Fibroblast of lung (primary cell): ENCODE measurements around the gene PPP1R7. TPM values are rescaled to one million over a fixed set of nuclear protein-coding genes. Genes with fewer than 3 reads are reported as not detected.
A peak's percentile ranks its signal among the peaks of the same experiment; 100 is the strongest.

Experiments used
- DNase-seq, 2 donors: peaks; one replicate each; pipeline versions ENCODE4 v3.0.0 to v3.0.0-alpha.2; 2010; ENCODE audit warnings: low read depth in 2 of 2
- H2AFZ ChIP-seq: 2 replicates; pipeline ENCODE4 v1.5.1; 2012; ENCODE audit warnings: low read length, control low read depth, inconsistent platforms
- H3K27ac ChIP-seq: 2 replicates; pipeline ENCODE4 v1.5.1; 2011; ENCODE audit warnings: low read length, control low read depth; ENCODE audit not compliant: insufficient read depth
- H3K27me3 ChIP-seq: 2 replicates; pipeline ENCODE4 v1.5.1; 2011; ENCODE audit warnings: mild to moderate bottlenecking, low read length; ENCODE audit not compliant: control insufficient read depth, insufficient read depth
- H3K36me3 ChIP-seq: 2 replicates; pipeline ENCODE4 v1.5.1; 2011; ENCODE audit warnings: low read length; ENCODE audit not compliant: control insufficient read depth, insufficient read depth
- H3K4me1 ChIP-seq: 2 replicates; pipeline ENCODE4 v1.5.1; 2011; ENCODE audit warnings: low read length; ENCODE audit not compliant: control insufficient read depth, insufficient read depth; ENCODE audit errors: extremely low read depth
- H3K4me2 ChIP-seq: 2 replicates; pipeline ENCODE4 v1.5.1; 2011; ENCODE audit warnings: low read length, control low read depth; ENCODE audit not compliant: insufficient read depth; ENCODE audit errors: extremely low read depth
- H3K4me3 ChIP-seq, 4 experiments: fragments of 200-600 bp in 1 of 4; sonication (generic) in 1 of 4; replicated peaks in 1 of 4; 2 replicates each; pipeline ENCODE4 v1.5.1; 2011 to 2016; ENCODE audit warnings: low read length in 4 of 4, low read depth in 3 of 4, mild to moderate bottlenecking in 3 of 4, control low read depth in 2 of 4, inconsistent platforms in 1 of 4, mixed read lengths in 1 of 4; ENCODE audit not compliant: insufficient read depth in 1 of 4; ENCODE audit errors: control extremely low read depth in 1 of 4
- H3K79me2 ChIP-seq: 2 replicates; pipeline ENCODE4 v1.5.1; 2012; ENCODE audit warnings: mild to moderate bottlenecking, low read length, inconsistent platforms; ENCODE audit not compliant: control insufficient read depth, insufficient read depth
- H3K9ac ChIP-seq: 2 replicates; pipeline ENCODE4 v1.5.1; 2011; ENCODE audit warnings: mild to moderate bottlenecking, low read length, control low read depth; ENCODE audit not compliant: insufficient read depth
- H3K9me3 ChIP-seq: 2 replicates; pipeline ENCODE4 v1.5.1; 2012; ENCODE audit warnings: low read depth, low read length; ENCODE audit not compliant: control insufficient read depth, insufficient read depth
- H4K20me1 ChIP-seq: 2 replicates; pipeline ENCODE4 v1.5.1; 2011; ENCODE audit warnings: low read length; ENCODE audit not compliant: control insufficient read depth, insufficient read depth; ENCODE audit errors: extremely low read depth
- CTCF ChIP-seq, 2 donors: IDR thresholded peaks in 1 of 2; conservative IDR thresholded peaks in 1 of 2; 1 replicate in 1 of 2; 2 replicates in 1 of 2; pipeline ENCODE4 v1.5.1; 2011 to 2012; ENCODE audit warnings: low read length in 2 of 2, control low read depth in 1 of 2, inconsistent platforms in 1 of 2, low read depth in 1 of 2, mild to moderate bottlenecking in 1 of 2
- EZH2 ChIP-seq: IDR thresholded peaks from 2 replicates; pipeline ENCODE4 v1.5.1; 2012; ENCODE audit warnings: low read length, control low read depth, mild to moderate bottlenecking; ENCODE audit errors: missing control alignments
- polyA plus RNA-seq, 2 donors: library from polyadenylated mRNA; depleted of rRNA in 1 of 2; stranded (reverse) in 1 of 2; unstranded in 1 of 2; fragments of >200 nt; gene quantifications; 2 replicates each; pipeline ENCODE4 v1.2.1, GENCODE V29; 2011 to 2012; ENCODE audit warnings: missing spikeins in 1 of 2
- total RNA-seq: library from RNA; depleted of rRNA; stranded (reverse); fragments of >200 nt; gene quantifications from 2 replicates; pipeline ENCODE4 v1.2.1, GENCODE V29; 2014

Gene PPP1R7
- total and polyA plus RNA-seq, 2 donors (not counting 1 experiment from before 2014, with no cell fraction given), result 70.7 to 141 TPM

- no peak overlapping the region for H2AFZ ChIP-seq
- H3K79me2 ChIP-seq, result no peaks in the 10 kb centered on the region
- no peak overlapping the region for H3K4me3 ChIP-seq
- no peaks in the 10 kb centered on the region for H3K27me3 ChIP-seq
- H3K4me1 ChIP-seq, result no peaks in the 10 kb centered on the region
- TF ChIP-seq EZH2 (no peak), CTCF (conservative IDR thresholded peaks at IDR 0.05 in 1 of 2, IDR thresholded peaks at IDR 0.05 in 1 of 2; ENCODE audit: low read depth in 1 of 2, low read length in 2 of 2) (no peak)
- H3K27ac ChIP-seq, result no peak overlapping the region
- no peak for DNase-seq
- peaks cover 3% of the 10 kb centered on the region for H3K36me3 ChIP-seq
- no peaks in the 10 kb centered on the region for H4K20me1 ChIP-seq
- no peak overlapping the region for H3K4me2 ChIP-seq
- H3K9me3 ChIP-seq, result no peaks in the 10 kb centered on the region
- no peak overlapping the region for H3K9ac ChIP-seq
Observed at GRCh38 chr2:241177526-241178334, 27.5 kb downstream of the PPP1R7 start.

GRCh38 chr2:241178961-241179360 is 28.7 kb downstream of the PPP1R7 start:
- no peaks in the 10 kb centered on the region for H3K27me3 ChIP-seq
- H4K20me1 ChIP-seq, result no peaks in the 10 kb centered on the region
- H3K4me3 ChIP-seq, result no peak overlapping the region
- no peak overlapping the region for H3K9ac ChIP-seq
- H3K9me3 ChIP-seq, result no peaks in the 10 kb centered on the region
- H3K4me1 ChIP-seq, result no peaks in the 10 kb centered on the region
- H3K27ac ChIP-seq, result no peak overlapping the region
- peaks cover 6% of the 10 kb centered on the region for H3K36me3 ChIP-seq
- H2AFZ ChIP-seq, result no peak overlapping the region
- no peaks in the 10 kb centered on the region for H3K79me2 ChIP-seq
- TF ChIP-seq EZH2 (no peak), CTCF (conservative IDR thresholded peaks at IDR 0.05 in 1 of 2, IDR thresholded peaks at IDR 0.05 in 1 of 2; ENCODE audit: low read depth in 1 of 2, low read length in 2 of 2) (no peak)
- no peak overlapping the region for H3K4me2 ChIP-seq
- no peak for DNase-seq

GRCh38 chr2:241179899-241180298 is 29.6 kb downstream of the PPP1R7 start:
- Histone ChIP-seq H2AFZ (no peak overlapping the region), H3K27me3 (no peaks in the 10 kb centered on the region), H3K4me1 (no peaks in the 10 kb centered on the region), H3K27ac (no peak overlapping the region), H4K20me1 (no peaks in the 10 kb centered on the region), H3K79me2 (no peaks in the 10 kb centered on the region), H3K9ac (no peak overlapping the region), H3K36me3 (peaks cover 6% of the 10 kb centered on the region), H3K4me2 (no peak overlapping the region), H3K9me3 (no peaks in the 10 kb centered on the region), H3K4me3 (no peak overlapping the region)
- TF ChIP-seq EZH2 (no peak), CTCF (conservative IDR thresholded peaks at IDR 0.05 in 1 of 2, IDR thresholded peaks at IDR 0.05 in 1 of 2; ENCODE audit: low read depth in 1 of 2, low read length in 2 of 2) (no peak)
- DNase-seq, result peak in 1 of 2 donors; percentile 43
